ENCODE results near the gene NADSYN1. TPM values are rescaled to one million over a fixed set of nuclear protein-coding genes. Genes with fewer than 3 reads are reported as not detected.
"Not testable (repeated sequence)": the region's sequence is repeated elsewhere in the genome, so short reads cannot be mapped to it uniquely, and the experiment has no call there.

NADSYN1 gene
- total and polyA plus RNA-seq, 2 experiments from 2014 or later = 35.6 to 54.9 TPM

GRCh38 chr11:71534711-71535608 lies 82.0 kb downstream of the NADSYN1 start:
- H3K4me2 ChIP-seq; H3K9me2 ChIP-seq (ENCODE audit: insufficient read depth); H3K4me1 Mint-ChIP-seq; DNase-seq (ENCODE audit: low spot score); H3K4me3 Mint-ChIP-seq; H3K27me3 ChIP-seq (ENCODE audit: insufficient read depth); H4K20me1 ChIP-seq (replicated peaks; ENCODE audit: insufficient read depth); ATAC-seq; H2AFZ ChIP-seq; H3K79me2 ChIP-seq (replicated peaks; ENCODE audit: insufficient read depth); H3K36me3 Mint-ChIP-seq (ENCODE audit: low read depth); H3K4me1 ChIP-seq (ENCODE audit: insufficient read depth); H3K27ac ChIP-seq (ENCODE audit: low read depth); H3K9me3 Mint-ChIP-seq; H3K27ac Mint-ChIP-seq; H3K36me3 ChIP-seq (ENCODE audit: insufficient read depth); H3K27me3 Mint-ChIP-seq (ENCODE audit: insufficient read depth, low read depth, poor library complexity); H3F3A ChIP-seq (replicated peaks; ENCODE audit: low read depth); H3K4me3 ChIP-seq: not testable (repeated sequence)

GRCh38 chr11:71535825-71536224 lies 82.8 kb downstream of the NADSYN1 start:
- Mint-ChIP-seq H3K27ac (no peak overlapping the region), H3K4me1 (no peaks in the 10 kb centered on the region; the same call in 2 of the 3 replicates), H3K36me3 (ENCODE audit: low read depth) (peaks cover 3% of the 10 kb centered on the region; the same call in 1 of the 3 replicates), H3K4me3 (no peak overlapping the region), H3K9me3 (peaks cover 3% of the 10 kb centered on the region), H3K27me3 (ENCODE audit: insufficient read depth, low read depth, poor library complexity) (peaks cover 6% of the 10 kb centered on the region)
- Histone ChIP-seq H3K4me3 (no peak overlapping the region), H3K27ac (ENCODE audit: low read depth) (no peak overlapping the region), H3K4me2 (no peak overlapping the region), H3K4me1 (ENCODE audit: insufficient read depth) (no peaks in the 10 kb centered on the region), H4K20me1 (replicated peaks; ENCODE audit: insufficient read depth) (no peaks in the 10 kb centered on the region; the same call in 1 of the 2 replicates), H2AFZ (no peak overlapping the region), H3K27me3 (ENCODE audit: insufficient read depth) (no peaks in the 10 kb centered on the region), H3K9me2 (ENCODE audit: insufficient read depth) (no peaks in the 10 kb centered on the region), H3K79me2 (replicated peaks; ENCODE audit: insufficient read depth) (no peaks in the 10 kb centered on the region), H3F3A (replicated peaks; ENCODE audit: low read depth) (no peaks in the 10 kb centered on the region), H3K36me3 (ENCODE audit: insufficient read depth) (no peaks in the 10 kb centered on the region)
- no peak for DNase-seq (ENCODE audit: low spot score)
- no peak for ATAC-seq
- no peak for TF ChIP-seq ZNF331 (CRISPR knock-in tag; IDR thresholded peaks at IDR 0.05; ENCODE audit: low read depth)
- no peak for TF ChIP-seq JUNB (IDR thresholded peaks at IDR 0.05; ENCODE audit: unreplicated experiment)
- no peak for TF ChIP-seq NANOG (IDR thresholded peaks at IDR 0.05; ENCODE audit: borderline replicate concordance)
- no peak for TF ChIP-seq EZH2phosphoT487 (IDR thresholded peaks at IDR 0.05; ENCODE audit: unreplicated experiment)
- TF ChIP-seq CREB1 (CRISPR knock-in tag; IDR thresholded peaks at IDR 0.05; ENCODE audit: low read depth) = no peak
- TF ChIP-seq ZNF114 (CRISPR knock-in tag; IDR thresholded peaks at IDR 0.05) = no peak
- no peak for TF ChIP-seq CTCF (conservative IDR thresholded peaks at IDR 0.05; ENCODE audit: low read depth in 2 of 2)
- TF ChIP-seq EZH2 (IDR thresholded peaks at IDR 0.05; ENCODE audit: low read depth, unreplicated experiment) = no peak
- no peak for TF ChIP-seq STAT1 (IDR thresholded peaks at IDR 0.05; ENCODE audit: unreplicated experiment)
- TF ChIP-seq POLR2AphosphoS5 (IDR thresholded peaks at IDR 0.05; ENCODE audit: low read depth) = no peak
- TF ChIP-seq REST (IDR thresholded peaks at IDR 0.05; ENCODE audit: unreplicated experiment) = no peak

Measured in GM23338 (cell line).